Measurements from ENCODE around the gene EDNRA.

The EDNRA gene

DNA sequence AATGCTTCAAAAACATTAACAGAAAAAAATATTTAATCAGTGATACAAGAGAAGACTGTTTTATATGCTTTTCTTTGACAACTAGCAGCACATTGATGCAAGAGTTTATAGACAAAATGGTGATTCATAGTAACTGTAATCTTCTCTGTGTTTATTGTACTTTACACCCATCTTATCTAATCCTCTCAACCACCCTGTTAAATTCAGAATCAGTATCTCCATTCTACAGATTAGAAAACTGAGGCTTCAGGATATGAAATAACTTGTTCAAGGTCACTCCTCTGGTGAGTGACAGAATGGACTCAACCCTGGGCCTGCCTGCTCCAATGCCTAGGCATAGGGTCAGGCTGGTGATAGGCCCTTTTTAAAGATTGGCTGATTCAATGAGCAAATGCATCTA, 110.2 kb downstream of the EDNRA start:
- DNase-seq: no peak

- no peak for DNase-seq
These were observed 113.2 kb downstream of the EDNRA start for GRCh38 chr4:147594107-147594506.
